Measurements from ENCODE around the gene CHSY3.

DNA sequence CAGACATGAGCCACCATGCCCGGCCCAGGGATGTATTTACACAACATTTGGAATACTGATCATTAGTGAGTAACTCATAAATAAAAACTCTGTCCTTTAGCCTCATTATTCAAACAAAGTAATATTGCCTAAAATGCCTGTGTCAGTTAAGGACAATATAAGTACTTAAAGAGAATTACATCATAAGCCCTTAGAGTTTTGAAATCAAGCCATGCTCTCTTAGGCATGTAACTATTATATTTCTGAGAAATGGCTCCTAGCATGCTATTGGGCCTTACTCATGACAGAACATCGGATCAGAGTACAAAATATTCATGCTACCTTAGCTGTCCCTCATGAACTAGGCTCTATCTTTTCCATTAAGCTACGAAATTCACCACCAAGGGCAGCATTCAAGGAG is 309.3 kb downstream of the CHSY3 start:
- TF ChIP-seq CTCF (IDR thresholded peaks at IDR 0.05; ENCODE audit: insufficient read depth, low read depth, low read length) (no peak), EZH2 (IDR thresholded peaks at IDR 0.05; ENCODE audit: insufficient read depth, low read length) (no peak)
